NCI-H2196 treated with DMSO at 0.1 percent for 48 hours (cell line): ENCODE measurements around the gene MACROD2.
A peak's percentile ranks its signal among the peaks of the same experiment; 100 is the strongest.
"Not testable (repeated sequence)": the region's sequence is repeated elsewhere in the genome, so short reads cannot be mapped to it uniquely, and the experiment has no call there.

Source experiments
- DNase-seq: peaks from one replicate; lab custom pipeline; 2025; ENCODE audit not compliant: unreplicated experiment; lab: John Stamatoyannopoulos, UW

The MACROD2 gene

DNA sequence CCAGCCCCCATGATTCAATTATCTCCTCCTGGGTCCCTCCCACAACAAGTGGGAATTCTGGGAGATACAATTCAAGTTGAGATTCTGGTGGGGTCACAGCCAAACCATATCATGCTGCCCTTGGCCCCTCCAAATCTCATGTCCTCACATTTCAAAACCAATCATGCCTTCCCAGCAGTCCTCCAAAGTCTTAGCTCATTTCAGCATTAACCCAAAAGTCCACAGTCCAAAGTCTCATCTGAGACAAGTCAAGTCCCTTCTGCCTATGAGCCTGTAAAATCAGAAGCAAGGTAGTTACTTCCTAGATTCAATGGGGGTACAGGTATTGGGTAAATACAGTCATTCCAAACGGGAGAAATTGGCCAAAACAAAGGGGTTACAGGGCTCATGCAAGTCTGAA lies 1021.6 kb downstream of the MACROD2 start:
- not testable (repeated sequence) for DNase-seq

DNA sequence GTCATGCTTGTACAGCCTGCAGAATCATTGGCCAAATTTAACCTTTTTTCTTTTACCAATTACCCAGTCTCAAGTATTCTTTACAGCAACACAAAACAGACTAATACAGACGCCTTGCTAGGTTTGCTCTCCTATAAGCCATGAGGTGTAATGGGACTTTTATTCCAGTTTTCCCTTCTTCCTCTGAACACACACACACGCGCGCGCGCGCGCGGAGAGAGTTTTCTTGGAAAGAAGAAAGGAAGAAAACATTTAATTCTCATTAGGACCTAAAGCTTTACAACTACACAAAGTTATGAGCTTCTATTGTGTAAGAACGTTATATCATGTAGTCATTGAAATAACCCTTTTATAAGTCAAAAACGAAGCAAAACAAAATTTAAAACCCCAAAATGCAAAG lies 1023.6 kb downstream of the MACROD2 start:
- no peak for DNase-seq

DNA sequence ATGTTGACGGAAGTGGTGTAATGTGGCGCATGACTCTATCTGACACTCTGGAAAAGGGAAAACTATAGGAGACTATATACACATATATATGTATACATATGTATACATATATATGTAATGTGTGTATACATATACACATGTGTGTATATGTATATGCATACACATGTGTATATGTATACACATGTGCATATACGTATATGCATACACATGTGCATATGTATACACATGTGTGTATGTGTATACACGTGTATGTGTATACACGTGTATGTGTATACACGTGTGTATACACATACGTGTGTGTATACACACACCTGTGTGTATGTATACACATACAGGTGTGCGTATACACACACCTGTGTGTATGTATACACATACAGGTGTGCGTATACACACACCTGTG lies 1025.5 kb downstream of the MACROD2 start:
- no peak for DNase-seq

GRCh38 chr20:15022921-15023320 lies 1027.6 kb downstream of the MACROD2 start:
- DNase-seq: no peak

DNA sequence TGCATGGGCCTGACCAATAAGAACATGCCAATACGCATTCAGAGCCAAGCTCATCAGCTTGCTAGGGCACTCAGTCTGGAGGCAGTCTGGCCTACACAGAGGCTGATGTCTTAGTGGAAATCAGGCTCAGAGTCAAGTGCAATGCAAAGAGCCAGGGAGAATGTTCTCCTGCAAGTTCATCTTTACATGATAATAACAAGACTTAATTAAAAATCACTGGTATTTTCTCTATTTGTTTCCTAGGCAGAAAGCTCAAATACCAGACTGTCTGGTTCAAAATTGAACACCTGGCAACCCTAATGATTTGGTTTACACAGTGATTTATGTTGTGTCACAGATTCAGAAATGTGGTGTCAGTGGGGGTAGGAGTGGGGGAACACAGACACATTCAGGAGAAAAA lies 1031.4 kb downstream of the MACROD2 start:
- no peak for DNase-seq

DNA sequence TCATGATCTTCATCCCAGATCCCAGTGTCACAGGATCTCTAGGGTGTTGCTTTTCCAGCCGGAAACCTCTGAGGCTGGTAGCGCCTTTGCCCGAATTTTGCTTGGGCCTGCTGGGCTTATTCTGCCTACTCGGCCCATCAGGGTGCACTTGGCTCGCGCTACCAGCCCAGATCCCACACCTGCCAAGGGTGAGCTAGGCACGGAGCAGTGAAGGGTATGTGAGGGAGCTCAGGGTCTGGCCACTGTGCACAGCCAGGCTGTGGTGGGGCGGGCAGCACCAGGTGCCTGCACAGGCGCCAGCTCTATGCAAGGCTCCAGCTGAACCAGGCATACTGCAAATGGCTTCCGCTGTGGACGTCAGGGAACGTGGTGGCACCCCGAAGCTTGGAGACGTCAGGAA lies 1035.5 kb downstream of the MACROD2 start:
- DNase-seq: no peak

GRCh38 chr20:15031546-15032351 lies 1036.4 kb downstream of the MACROD2 start:
- DNase-seq: no peak

DNA sequence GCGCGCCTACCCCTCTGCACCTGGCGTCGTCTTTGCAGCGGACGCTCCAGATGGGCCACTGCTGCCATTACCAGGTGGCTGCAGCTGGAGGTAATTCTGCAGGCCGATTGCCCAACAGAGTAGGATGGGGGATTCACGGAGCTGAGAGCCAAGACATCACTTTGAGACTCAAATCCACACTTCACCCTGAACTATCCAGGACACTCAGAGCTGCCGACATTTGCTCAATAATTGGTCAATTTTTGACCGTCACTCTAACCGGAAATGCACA lies 1037.0 kb downstream of the MACROD2 start:
- no peak for DNase-seq

DNA sequence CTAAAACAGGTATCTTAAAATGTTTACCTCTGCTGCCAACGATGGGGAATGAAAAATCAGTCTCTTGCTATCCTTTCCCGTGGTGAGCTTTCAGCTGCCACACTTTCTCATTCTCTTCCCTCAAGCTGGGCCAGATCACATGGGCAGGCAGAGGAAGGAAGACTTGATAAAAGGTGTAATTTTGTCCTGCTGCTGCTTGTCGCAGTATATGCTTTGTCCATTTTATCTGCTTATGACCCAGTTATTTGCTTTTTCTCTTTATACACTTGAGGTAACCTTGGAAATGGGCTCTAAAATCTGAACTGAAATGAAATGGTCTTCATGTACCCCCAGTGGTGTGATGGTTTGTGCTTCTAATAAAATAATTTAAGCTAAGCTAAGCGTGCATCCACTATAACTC lies 1038.0 kb downstream of the MACROD2 start:
- no peak for DNase-seq

DNA sequence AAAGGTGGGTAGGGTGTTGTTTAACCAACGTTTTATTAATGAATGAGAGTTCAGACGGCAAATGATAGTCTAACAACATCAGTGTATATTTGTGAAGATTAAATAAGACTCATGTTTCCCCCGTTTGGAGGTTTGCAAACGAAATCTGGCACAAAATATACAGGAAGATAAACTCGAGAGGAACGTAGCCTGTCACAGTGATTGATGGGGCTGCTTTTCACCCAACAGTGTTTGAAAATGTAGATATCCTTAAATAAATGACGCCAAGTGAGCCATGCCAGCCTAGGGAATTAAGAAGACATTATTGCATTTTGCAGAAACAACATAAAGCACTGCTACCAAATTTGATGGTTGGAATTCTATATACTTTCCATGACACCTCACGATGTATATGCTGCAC lies 1038.6 kb downstream of the MACROD2 start:
- DNase-seq: no peak

DNA sequence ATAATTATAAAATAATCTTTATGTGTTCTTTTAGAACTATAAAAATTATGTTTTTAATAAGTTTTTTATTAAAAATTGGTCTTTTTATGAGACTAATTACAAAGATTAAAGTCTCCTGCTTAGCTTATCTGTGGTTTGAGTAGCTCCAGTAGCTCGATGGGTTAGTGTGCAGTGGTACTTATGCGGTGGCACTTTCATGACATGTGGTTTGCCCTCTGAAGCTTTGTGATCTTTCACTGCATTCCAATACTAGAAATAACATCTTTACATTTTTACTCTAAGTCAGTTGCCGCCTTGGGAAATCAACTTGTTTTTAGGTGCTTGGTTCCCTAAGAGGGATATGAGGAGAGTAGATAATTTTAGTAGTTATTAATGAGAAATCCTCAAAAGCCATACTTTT lies 1041.6 kb downstream of the MACROD2 start:
- no peak for DNase-seq

GRCh38 chr20:15039088-15039752 lies 1043.9 kb downstream of the MACROD2 start:
- peak; percentile 41 for DNase-seq

- DNase-seq: no peak
Measured at GRCh38 chr20:15042723-15043122, 1047.4 kb downstream of the MACROD2 start.

DNA sequence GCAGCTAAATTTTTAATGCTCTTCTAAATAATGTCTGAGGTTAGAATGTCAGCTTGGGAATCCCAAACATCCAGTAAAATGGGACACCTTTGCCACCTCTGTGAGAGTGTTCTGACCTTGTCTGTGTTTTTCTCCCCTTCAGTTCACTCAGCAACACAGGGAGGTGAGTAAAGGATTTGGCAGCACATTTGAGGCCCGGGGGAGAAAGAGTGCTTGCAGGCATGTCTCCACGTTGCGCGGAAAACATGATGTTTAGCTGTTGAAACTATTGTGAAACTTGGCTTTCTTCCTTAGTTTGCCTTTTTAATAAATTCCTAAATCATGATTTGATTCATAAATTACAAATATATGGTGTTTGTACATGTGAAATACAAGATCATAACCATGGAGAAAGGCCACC lies 1049.9 kb downstream of the MACROD2 start:
- no peak for DNase-seq

GRCh38 chr20:15047042-15047441 lies 1051.7 kb downstream of the MACROD2 start:
- no peak for DNase-seq

DNA sequence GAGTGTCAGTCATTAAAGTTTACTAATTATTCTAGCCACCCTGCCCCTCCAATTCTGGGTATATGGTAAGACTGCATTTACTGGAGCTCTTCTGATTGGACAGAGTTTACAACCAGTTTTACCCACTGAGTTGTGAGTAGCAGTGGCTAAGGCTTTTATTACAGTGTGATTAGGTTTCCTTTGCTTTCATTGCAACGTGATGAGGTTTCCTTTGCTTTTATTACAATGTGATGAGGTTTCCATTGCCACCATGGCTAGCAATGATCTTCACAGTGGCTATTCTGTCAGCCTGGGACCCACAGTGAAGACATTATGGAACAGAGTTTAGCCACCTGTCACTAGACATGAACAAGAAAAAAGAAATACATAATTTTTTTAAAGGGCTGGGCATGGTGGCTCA lies 1052.3 kb downstream of the MACROD2 start:
- DNase-seq: no peak

- no peak for DNase-seq
Measured at GRCh38 chr20:15056246-15056645, 1060.9 kb downstream of the MACROD2 start.

DNA sequence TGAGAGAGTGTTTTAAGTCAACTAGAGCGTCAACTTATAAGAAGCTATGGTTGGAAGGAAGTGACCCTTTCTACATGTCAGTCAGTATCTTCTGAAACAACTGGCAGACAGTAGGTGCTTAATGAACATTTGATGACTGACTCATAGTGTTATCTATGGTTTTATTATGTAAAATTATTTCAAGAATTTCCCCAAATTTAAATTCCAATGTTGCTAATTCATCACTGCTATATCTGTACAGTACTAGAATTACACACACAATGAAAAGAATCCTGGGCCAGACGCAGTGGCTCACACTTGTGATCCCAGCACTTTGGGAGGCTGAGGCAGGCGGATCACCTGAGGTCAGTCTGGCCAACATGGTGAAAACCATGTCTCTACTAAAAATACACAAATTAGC lies 1063.5 kb downstream of the MACROD2 start:
- DNase-seq: no peak

DNA sequence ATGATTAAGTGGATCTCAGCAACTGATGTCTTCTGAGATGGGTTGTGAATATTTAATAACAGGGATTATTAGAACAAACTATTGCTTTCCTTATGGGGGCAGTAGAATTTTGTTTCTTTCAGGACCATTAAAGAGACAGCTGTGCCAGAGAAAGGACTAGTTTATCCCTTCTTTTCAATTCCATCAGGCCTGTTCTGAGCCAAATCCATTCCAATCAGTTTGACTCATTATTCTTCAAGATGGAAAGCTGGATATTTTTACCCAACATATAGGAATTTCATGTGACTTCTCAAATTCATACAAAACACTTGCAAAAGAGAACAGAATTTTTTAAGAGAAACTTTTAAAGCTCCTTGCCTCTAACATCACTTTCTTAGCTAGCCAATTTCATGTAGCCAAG lies 1064.1 kb downstream of the MACROD2 start:
- no peak for DNase-seq

- no peak for DNase-seq
Measured at GRCh38 chr20:15060265-15061060, 1065.1 kb downstream of the MACROD2 start.

GRCh38 chr20:15061061-15061430 lies 1065.7 kb downstream of the MACROD2 start:
- DNase-seq: no peak

DNA sequence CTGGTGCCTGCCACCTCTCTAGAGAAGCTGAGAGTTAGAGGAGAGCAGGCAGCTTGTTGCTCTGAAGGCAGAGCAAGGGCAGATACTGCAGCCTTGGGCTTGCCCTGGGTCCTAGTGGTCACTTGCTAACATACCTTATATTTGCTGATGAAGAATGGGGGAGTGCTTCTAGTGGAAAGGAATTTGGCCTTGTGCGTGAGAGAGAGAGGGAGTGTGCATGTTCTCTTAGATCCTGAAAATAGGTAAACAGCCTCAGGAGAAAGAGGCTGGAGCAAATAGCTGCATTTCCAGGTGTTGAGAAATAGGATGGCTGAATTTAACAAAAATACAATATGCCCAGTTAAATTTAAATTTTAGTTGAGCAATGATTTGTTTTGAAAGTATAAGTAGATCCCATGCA lies 1066.6 kb downstream of the MACROD2 start:
- no peak for DNase-seq
